Psoas muscle (tissue), 8 donors: ENCODE data around the gene ARMC3. TPM values are rescaled to one million over a fixed set of nuclear protein-coding genes. Genes with fewer than 3 reads are reported as not detected.

Experiments
- ATAC-seq, 4 donors: fragments of 200-7000 bp; cut with Tn5 transposase; one replicate each; pipeline ENCODE4 v1.9.1; 2020; ENCODE audit warnings: moderate library complexity in 3 of 4, mild to moderate bottlenecking in 2 of 4
- DNase-seq, 2 donors: peaks; one replicate each; pipeline ENCODE4 v3.0.0-alpha.2; 2020
- H3K27ac ChIP-seq: fragments of 200-600 bp; one replicate; pipeline ENCODE4 v1.8.0; 2022
- H3K27me3 ChIP-seq, 3 donors: fragments of 200-600 bp in 1 of 3; one replicate each; pipeline versions ENCODE4 v1.6.1 to v1.8.0; 2013 to 2022; ENCODE audit warnings: low read length in 2 of 3, mild to moderate bottlenecking in 2 of 3, moderate library complexity in 1 of 3; ENCODE audit not compliant: insufficient read depth in 3 of 3
- H3K36me3 ChIP-seq, 2 donors: fragments of 200-600 bp in 1 of 2; one replicate each; pipeline versions ENCODE4 v1.6.1 to v1.8.0; 2013 to 2022; ENCODE audit warnings: low read depth in 1 of 2, mild to moderate bottlenecking in 1 of 2, moderate library complexity in 1 of 2; ENCODE audit not compliant: insufficient read depth in 1 of 2
- H3K4me1 ChIP-seq: fragments of 200-600 bp; one replicate; pipeline ENCODE4 v1.8.0; 2022
- H3K4me3 ChIP-seq: fragments of 200-600 bp; one replicate; pipeline ENCODE4 v1.8.0; 2022; ENCODE audit warnings: mild to moderate bottlenecking
- H3K9me3 ChIP-seq: fragments of 200-600 bp; one replicate; pipeline ENCODE4 v1.8.0; 2022
- CTCF ChIP-seq: fragments of 200-600 bp; IDR thresholded peaks from one replicate; pipeline ENCODE4 v1.8.0; 2022; ENCODE audit warnings: antibody characterized with exemption
- WGBS, 3 donors: extraction: QIAGEN DNeasy Blood & Tissue Kit; methylation state at CpG; one replicate each; pipeline versions ENCODE4 v1.1.6 to v1.1.7; 2013; 5-methylcytosine and 5-hydroxymethylcytosine counted together
- intact Hi-C, 2 donors: fragments of 100-400 bp; cut with DNase I; formaldehyde crosslinking; loops; one replicate each; pipeline versions ENCODE4 v1.11.0 to v1.14.2; 2022
- polyA plus RNA-seq, 3 donors: library from polyadenylated mRNA; stranded (reverse); fragments of 200-250 nt; gene quantifications; one replicate each; pipeline ENCODE4 v1.2.3, GENCODE V29; 2013
- total RNA-seq, 4 donors: library from RNA; stranded (reverse); fragmentation: NEBNext Ultra II Directional in 2 of 4; extraction: Animal tissue kit (Norgen Biotek cat#: 25700) in 2 of 4; gene quantifications; one replicate each; pipeline versions ENCODE4 v1.2.1 to v1.2.4, GENCODE V29; 2021 to 2023
- donor health status: healthy with polysubstance abuse.
- donor health status: DM: no; HTN: no; CAD: no; lungs with moderate emphysema.
- donor health status: Bipolar disorder and iron deficiency.
- donor health status: healthy.
- donor health status: DM: yes; HTN: yes; CAD: no.
- donor health status: DM: no; HTN: no; CAD: no.
- donor health status: DM: no; HTN: no; CAD: no.
- donor health status: DM: yes; HTN: yes; CAD: no.

ARMC3 gene
- total and polyA plus RNA-seq, 7 donors = not detected

- no peak for TF ChIP-seq CTCF
- ATAC-seq (no peak), DNase-seq (no peak)
- peaks cover 4% of the 10 kb centered on the region for H3K9me3 ChIP-seq
- 73 to 85% (median 82%) methylated on average over 2 of the region's 2 CpGs for WGBS, 3 donors
- intact Hi-C loops = no loop called here
- peaks cover 0 to 3% (median 0%) of the 10 kb centered on the region in 3 donors for H3K27me3 ChIP-seq
- H3K36me3 ChIP-seq = no peaks in the 10 kb centered on the region
- H3K4me3 ChIP-seq = no peak overlapping the region
- no peak overlapping the region for H3K27ac ChIP-seq
- H3K4me1 ChIP-seq = no peaks in the 10 kb centered on the region
Measured at GRCh38 chr10:23021430-23021829, 93.6 kb downstream of the ARMC3 start.

GRCh38 chr10:23024002-23024401 lies 96.1 kb downstream of the ARMC3 start:
- Histone ChIP-seq H3K36me3 (no peaks in the 10 kb centered on the region), H3K27ac (no peak overlapping the region), H3K4me1 (no peaks in the 10 kb centered on the region), H3K27me3 (peaks cover 0 to 3% (median 0%) of the 10 kb centered on the region in 3 donors), H3K4me3 (no peak overlapping the region), H3K9me3 (peaks cover 4% of the 10 kb centered on the region)
- ATAC-seq = no peak
- intact Hi-C loops = no loop called here
- 92 to 95% (median 92%) methylated on average over 2 of the region's 2 CpGs for WGBS, 3 donors
- DNase-seq = no peak
- no peak for TF ChIP-seq CTCF

GRCh38 chr10:23031318-23031717 lies 103.5 kb downstream of the ARMC3 start:
- DNase-seq (no peak), ATAC-seq (no peak)
- no peaks in the 10 kb centered on the region for H3K27me3 ChIP-seq
- intact Hi-C loops = no loop called here
- H3K27ac ChIP-seq = no peak overlapping the region
- H3K4me3 ChIP-seq = no peak overlapping the region
- 22 to 26% (median 24%) methylated on average over 3 of the region's 3 CpGs for WGBS, 3 donors
- no peaks in the 10 kb centered on the region for H3K36me3 ChIP-seq
- H3K9me3 ChIP-seq = no peaks in the 10 kb centered on the region
- no peaks in the 10 kb centered on the region for H3K4me1 ChIP-seq
- TF ChIP-seq CTCF = no peak

- TF ChIP-seq CTCF = no peak
- ATAC-seq = no peak
- no peaks in the 10 kb centered on the region for H3K4me1 ChIP-seq
- intact Hi-C loops = no loop called here
- no peaks in the 10 kb centered on the region for H3K36me3 ChIP-seq
- no peak overlapping the region for H3K4me3 ChIP-seq
- H3K27me3 ChIP-seq = no peaks in the 10 kb centered on the region
- DNase-seq = no peak
- no peaks in the 10 kb centered on the region for H3K9me3 ChIP-seq
- no peak overlapping the region for H3K27ac ChIP-seq
Measured at GRCh38 chr10:23034790-23035189, 106.9 kb downstream of the ARMC3 start.

GRCh38 chr10:23035569-23035968 lies 107.7 kb downstream of the ARMC3 start:
- H3K4me3 ChIP-seq = no peak overlapping the region
- no peaks in the 10 kb centered on the region for H3K9me3 ChIP-seq
- no peak for TF ChIP-seq CTCF
- no peak overlapping the region for H3K27ac ChIP-seq
- H3K27me3 ChIP-seq = no peaks in the 10 kb centered on the region
- intact Hi-C loops = no loop called here
- no peak for ATAC-seq
- H3K4me1 ChIP-seq = no peaks in the 10 kb centered on the region
- no peak for DNase-seq
- no peaks in the 10 kb centered on the region for H3K36me3 ChIP-seq
